Measurements from ENCODE around the gene MAP3K7. TPM values are rescaled to one million over a fixed set of nuclear protein-coding genes. Genes with fewer than 3 reads are reported as not detected.

MAP3K7 gene
- total RNA-seq, 1 experiment from 2014 or later = 27.8 TPM

GRCh38 chr6:90575267-90575666 is 11.6 kb downstream of the MAP3K7 start:
- no peak for DNase-seq
- Mint-ChIP-seq H3K4me1 (ENCODE audit: low read depth, unreplicated experiment) (peaks cover 8% of the 10 kb centered on the region), H3K27ac (ENCODE audit: unreplicated experiment) (no peak overlapping the region), H3K4me3 (ENCODE audit: low read depth, unreplicated experiment) (no peak overlapping the region), H3K36me3 (ENCODE audit: insufficient read depth, unreplicated experiment) (no peaks in the 10 kb centered on the region), H3K9me3 (ENCODE audit: low read depth, unreplicated experiment) (no peaks in the 10 kb centered on the region), H3K27me3 (ENCODE audit: unreplicated experiment) (no peaks in the 10 kb centered on the region)
- no TSS peak for BruUV-seq (replicated peaks)
- TF ChIP-seq, protein P1, sequence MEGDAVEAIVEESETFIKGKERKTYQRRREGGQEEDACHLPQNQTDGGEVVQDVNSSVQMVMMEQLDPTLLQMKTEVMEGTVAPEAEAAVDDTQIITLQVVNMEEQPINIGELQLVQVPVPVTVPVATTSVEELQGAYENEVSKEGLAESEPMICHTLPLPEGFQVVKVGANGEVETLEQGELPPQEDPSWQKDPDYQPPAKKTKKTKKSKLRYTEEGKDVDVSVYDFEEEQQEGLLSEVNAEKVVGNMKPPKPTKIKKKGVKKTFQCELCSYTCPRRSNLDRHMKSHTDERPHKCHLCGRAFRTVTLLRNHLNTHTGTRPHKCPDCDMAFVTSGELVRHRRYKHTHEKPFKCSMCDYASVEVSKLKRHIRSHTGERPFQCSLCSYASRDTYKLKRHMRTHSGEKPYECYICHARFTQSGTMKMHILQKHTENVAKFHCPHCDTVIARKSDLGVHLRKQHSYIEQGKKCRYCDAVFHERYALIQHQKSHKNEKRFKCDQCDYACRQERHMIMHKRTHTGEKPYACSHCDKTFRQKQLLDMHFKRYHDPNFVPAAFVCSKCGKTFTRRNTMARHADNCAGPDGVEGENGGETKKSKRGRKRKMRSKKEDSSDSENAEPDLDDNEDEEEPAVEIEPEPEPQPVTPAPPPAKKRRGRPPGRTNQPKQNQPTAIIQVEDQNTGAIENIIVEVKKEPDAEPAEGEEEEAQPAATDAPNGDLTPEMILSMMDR (IDR thresholded peaks at IDR 0.05; ENCODE audit: unreplicated experiment) = no peak
- CTCF ChIA-PET = no interaction called here
- intact Hi-C loops (cut with micrococcal nuclease; ENCODE audit: unreplicated experiment) = no loop called here

GRCh38 chr6:90574610-90575009 is 12.3 kb downstream of the MAP3K7 start:
- BruUV-seq (replicated peaks) = no TSS peak
- intact Hi-C loops (cut with micrococcal nuclease; ENCODE audit: unreplicated experiment) = no loop called here
- CTCF ChIA-PET = no interaction called here
- TF ChIP-seq, protein P1 (IDR thresholded peaks at IDR 0.05; ENCODE audit: unreplicated experiment) = no peak
- Mint-ChIP-seq H3K27ac (ENCODE audit: unreplicated experiment) (no peak overlapping the region), H3K4me3 (ENCODE audit: low read depth, unreplicated experiment) (no peak overlapping the region), H3K27me3 (ENCODE audit: unreplicated experiment) (no peaks in the 10 kb centered on the region), H3K36me3 (ENCODE audit: insufficient read depth, unreplicated experiment) (no peaks in the 10 kb centered on the region), H3K4me1 (ENCODE audit: low read depth, unreplicated experiment) (peaks cover 8% of the 10 kb centered on the region), H3K9me3 (ENCODE audit: low read depth, unreplicated experiment) (no peaks in the 10 kb centered on the region)
- no peak for DNase-seq

GRCh38 chr6:90573624-90574023 is 13.2 kb downstream of the MAP3K7 start:
- no peaks in the 10 kb centered on the region for H3K27me3 Mint-ChIP-seq (ENCODE audit: unreplicated experiment)
- DNase-seq = no peak
- no peak overlapping the region for H3K4me3 Mint-ChIP-seq (ENCODE audit: low read depth, unreplicated experiment)
- CTCF ChIA-PET = no interaction called here
- BruUV-seq (replicated peaks) = no TSS peak
- intact Hi-C loops (cut with micrococcal nuclease; ENCODE audit: unreplicated experiment) = no loop called here
- H3K36me3 Mint-ChIP-seq (ENCODE audit: insufficient read depth, unreplicated experiment) = no peaks in the 10 kb centered on the region
- H3K4me1 Mint-ChIP-seq (ENCODE audit: low read depth, unreplicated experiment) = peaks cover 8% of the 10 kb centered on the region
- TF ChIP-seq, protein P1 (IDR thresholded peaks at IDR 0.05; ENCODE audit: unreplicated experiment) = no peak
- no peaks in the 10 kb centered on the region for H3K9me3 Mint-ChIP-seq (ENCODE audit: low read depth, unreplicated experiment)
- no peak overlapping the region for H3K27ac Mint-ChIP-seq (ENCODE audit: unreplicated experiment)

GRCh38 chr6:90572856-90573255 is 14.0 kb downstream of the MAP3K7 start:
- Mint-ChIP-seq H3K4me1 (ENCODE audit: low read depth, unreplicated experiment) (peaks cover 8% of the 10 kb centered on the region), H3K4me3 (ENCODE audit: low read depth, unreplicated experiment) (no peak overlapping the region), H3K36me3 (ENCODE audit: insufficient read depth, unreplicated experiment) (no peaks in the 10 kb centered on the region), H3K9me3 (ENCODE audit: low read depth, unreplicated experiment) (no peaks in the 10 kb centered on the region), H3K27me3 (ENCODE audit: unreplicated experiment) (no peaks in the 10 kb centered on the region), H3K27ac (ENCODE audit: unreplicated experiment) (no peak overlapping the region)
- no TSS peak for BruUV-seq (replicated peaks)
- intact Hi-C loops (cut with micrococcal nuclease; ENCODE audit: unreplicated experiment) = no loop called here
- DNase-seq = no peak
- TF ChIP-seq, protein P1 (IDR thresholded peaks at IDR 0.05; ENCODE audit: unreplicated experiment) = no peak
- CTCF ChIA-PET = interaction anchor here (0.6 kb wide), 1 partner anchor 245 kb away, joined by 8 read pairs; no protein-coding TSS in a partner anchor
